ENCODE data around the gene PRKCA.
"Not testable (repeated sequence)": the region's sequence is repeated elsewhere in the genome, so short reads cannot be mapped to it uniquely, and the experiment has no call there.

PRKCA gene

GRCh38 chr17:66297443-66297842 is 5.0 kb upstream of the PRKCA start:
- not testable (repeated sequence) for H3K4me3 ChIP-seq (ENCODE audit: low read length); H3K27me3 ChIP-seq (ENCODE audit: control insufficient read depth, insufficient read depth, low read length); H3K9ac ChIP-seq (ENCODE audit: low read length); H3K9me3 ChIP-seq (ENCODE audit: control insufficient read depth, low read length); H3K4me1 ChIP-seq (ENCODE audit: control insufficient read depth, insufficient read depth, low read length); H3K36me3 ChIP-seq (ENCODE audit: control insufficient read depth, insufficient read depth, low read length)

- Histone ChIP-seq H3K36me3 (ENCODE audit: control insufficient read depth, insufficient read depth, low read length) (no peaks in the 10 kb centered on the region), H3K27me3 (ENCODE audit: control insufficient read depth, insufficient read depth, low read length) (no peaks in the 10 kb centered on the region), H3K4me1 (ENCODE audit: control insufficient read depth, insufficient read depth, low read length) (peaks cover 7% of the 10 kb centered on the region), H3K4me3 (ENCODE audit: low read length) (no peak overlapping the region), H3K9ac (ENCODE audit: low read length) (no peak overlapping the region), H3K9me3 (ENCODE audit: control insufficient read depth, low read length) (no peaks in the 10 kb centered on the region)
Observed at GRCh38 chr17:66299711-66300110, 2.7 kb upstream of the PRKCA start.

- Histone ChIP-seq H3K9ac (ENCODE audit: low read length) (no peak overlapping the region), H3K4me3 (ENCODE audit: low read length) (no peak overlapping the region), H3K27me3 (ENCODE audit: control insufficient read depth, insufficient read depth, low read length) (no peaks in the 10 kb centered on the region), H3K4me1 (ENCODE audit: control insufficient read depth, insufficient read depth, low read length) (peaks cover 7% of the 10 kb centered on the region), H3K9me3 (ENCODE audit: control insufficient read depth, low read length) (no peaks in the 10 kb centered on the region), H3K36me3 (ENCODE audit: control insufficient read depth, insufficient read depth, low read length) (no peaks in the 10 kb centered on the region)
Observed at GRCh38 chr17:66300956-66301355, 1.5 kb upstream of the PRKCA start.

GRCh38 chr17:66301367-66301863 is 998 bp upstream of the PRKCA start:
- no peaks in the 10 kb centered on the region for H3K27me3 ChIP-seq (ENCODE audit: control insufficient read depth, insufficient read depth, low read length)
- H3K9me3 ChIP-seq (ENCODE audit: control insufficient read depth, low read length) = no peaks in the 10 kb centered on the region
- no peaks in the 10 kb centered on the region for H3K36me3 ChIP-seq (ENCODE audit: control insufficient read depth, insufficient read depth, low read length)
- H3K9ac ChIP-seq (ENCODE audit: low read length) = peak overlapping the region; percentile 72
- peak overlapping the region; percentile 68 for H3K4me3 ChIP-seq (ENCODE audit: low read length)
- H3K4me1 ChIP-seq (ENCODE audit: control insufficient read depth, insufficient read depth, low read length) = peaks cover 7% of the 10 kb centered on the region

GRCh38 chr17:66302761-66303626 is 581 bp downstream of the PRKCA start:
- H3K36me3 ChIP-seq (ENCODE audit: control insufficient read depth, insufficient read depth, low read length) = no peaks in the 10 kb centered on the region
- H3K4me3 ChIP-seq (ENCODE audit: low read length) = peak overlapping the region; percentile 31
- H3K9ac ChIP-seq (ENCODE audit: low read length) = peak overlapping the region; percentile 58
- no peaks in the 10 kb centered on the region for H3K27me3 ChIP-seq (ENCODE audit: control insufficient read depth, insufficient read depth, low read length)
- H3K9me3 ChIP-seq (ENCODE audit: control insufficient read depth, low read length) = no peaks in the 10 kb centered on the region
- H3K4me1 ChIP-seq (ENCODE audit: control insufficient read depth, insufficient read depth, low read length) = peaks cover 7% of the 10 kb centered on the region

- Histone ChIP-seq H3K9ac (ENCODE audit: low read length) (peak overlapping the region; percentile 58), H3K4me1 (ENCODE audit: control insufficient read depth, insufficient read depth, low read length) (peaks cover 7% of the 10 kb centered on the region), H3K36me3 (ENCODE audit: control insufficient read depth, insufficient read depth, low read length) (no peaks in the 10 kb centered on the region), H3K4me3 (ENCODE audit: low read length) (peak overlapping the region; percentile 17), H3K27me3 (ENCODE audit: control insufficient read depth, insufficient read depth, low read length) (no peaks in the 10 kb centered on the region), H3K9me3 (ENCODE audit: control insufficient read depth, low read length) (no peaks in the 10 kb centered on the region)
Observed at GRCh38 chr17:66304304-66305174, 2.1 kb downstream of the PRKCA start.

- no peaks in the 10 kb centered on the region for H3K9me3 ChIP-seq (ENCODE audit: control insufficient read depth, low read length)
- no peak overlapping the region for H3K4me3 ChIP-seq (ENCODE audit: low read length)
- H3K27me3 ChIP-seq (ENCODE audit: control insufficient read depth, insufficient read depth, low read length) = no peaks in the 10 kb centered on the region
- peaks cover 4% of the 10 kb centered on the region for H3K4me1 ChIP-seq (ENCODE audit: control insufficient read depth, insufficient read depth, low read length)
- no peaks in the 10 kb centered on the region for H3K36me3 ChIP-seq (ENCODE audit: control insufficient read depth, insufficient read depth, low read length)
- no peak overlapping the region for H3K9ac ChIP-seq (ENCODE audit: low read length)
Observed at GRCh38 chr17:66306446-66306845, 4.0 kb downstream of the PRKCA start.

- Histone ChIP-seq H3K27me3 (ENCODE audit: control insufficient read depth, insufficient read depth, low read length) (no peaks in the 10 kb centered on the region), H3K4me3 (ENCODE audit: low read length) (no peak overlapping the region), H3K36me3 (ENCODE audit: control insufficient read depth, insufficient read depth, low read length) (no peaks in the 10 kb centered on the region), H3K4me1 (ENCODE audit: control insufficient read depth, insufficient read depth, low read length) (peaks cover under 1% of the 10 kb centered on the region), H3K9ac (ENCODE audit: low read length) (no peak overlapping the region), H3K9me3 (ENCODE audit: control insufficient read depth, low read length) (no peaks in the 10 kb centered on the region)
Observed at GRCh38 chr17:66307257-66307656, 4.8 kb downstream of the PRKCA start.

GRCh38 chr17:66308856-66309255 is 6.4 kb downstream of the PRKCA start:
- Histone ChIP-seq H3K4me3 (ENCODE audit: low read length) (no peak overlapping the region), H3K9ac (ENCODE audit: low read length) (no peak overlapping the region), H3K4me1 (ENCODE audit: control insufficient read depth, insufficient read depth, low read length) (peaks cover 7% of the 10 kb centered on the region), H3K9me3 (ENCODE audit: control insufficient read depth, low read length) (no peaks in the 10 kb centered on the region), H3K36me3 (ENCODE audit: control insufficient read depth, insufficient read depth, low read length) (no peaks in the 10 kb centered on the region), H3K27me3 (ENCODE audit: control insufficient read depth, insufficient read depth, low read length) (no peaks in the 10 kb centered on the region)

- Histone ChIP-seq H3K9me3 (ENCODE audit: control insufficient read depth, low read length) (no peaks in the 10 kb centered on the region), H3K9ac (ENCODE audit: low read length) (no peak overlapping the region), H3K27me3 (ENCODE audit: control insufficient read depth, insufficient read depth, low read length) (no peaks in the 10 kb centered on the region), H3K4me3 (ENCODE audit: low read length) (no peak overlapping the region), H3K36me3 (ENCODE audit: control insufficient read depth, insufficient read depth, low read length) (no peaks in the 10 kb centered on the region), H3K4me1 (ENCODE audit: control insufficient read depth, insufficient read depth, low read length) (peaks cover 7% of the 10 kb centered on the region)
Observed at GRCh38 chr17:66309793-66310192, 7.4 kb downstream of the PRKCA start.

GRCh38 chr17:66310528-66311148 is 8.2 kb downstream of the PRKCA start:
- Histone ChIP-seq H3K36me3 (ENCODE audit: control insufficient read depth, insufficient read depth, low read length) (no peaks in the 10 kb centered on the region), H3K9me3 (ENCODE audit: control insufficient read depth, low read length) (no peaks in the 10 kb centered on the region), H3K4me1 (ENCODE audit: control insufficient read depth, insufficient read depth, low read length) (peaks cover 7% of the 10 kb centered on the region), H3K27me3 (ENCODE audit: control insufficient read depth, insufficient read depth, low read length) (no peaks in the 10 kb centered on the region), H3K4me3 (ENCODE audit: low read length) (no peak overlapping the region), H3K9ac (ENCODE audit: low read length) (no peak overlapping the region)

- Histone ChIP-seq H3K4me1 (ENCODE audit: control insufficient read depth, insufficient read depth, low read length) (peaks cover 7% of the 10 kb centered on the region), H3K36me3 (ENCODE audit: control insufficient read depth, insufficient read depth, low read length) (no peaks in the 10 kb centered on the region), H3K9ac (ENCODE audit: low read length) (no peak overlapping the region), H3K4me3 (ENCODE audit: low read length) (no peak overlapping the region), H3K9me3 (ENCODE audit: control insufficient read depth, low read length) (no peaks in the 10 kb centered on the region), H3K27me3 (ENCODE audit: control insufficient read depth, insufficient read depth, low read length) (no peaks in the 10 kb centered on the region)
Observed at GRCh38 chr17:66312912-66313311, 10.5 kb downstream of the PRKCA start.

Measured in mucosa of stomach (tissue), 1 donor.